Measurements from ENCODE around the gene SEC61G. TPM values are rescaled to one million over a fixed set of nuclear protein-coding genes. Genes with fewer than 3 reads are reported as not detected.

Gene SEC61G
- total RNA-seq, 1 donor from 2014 or later: 106 TPM

DNA sequence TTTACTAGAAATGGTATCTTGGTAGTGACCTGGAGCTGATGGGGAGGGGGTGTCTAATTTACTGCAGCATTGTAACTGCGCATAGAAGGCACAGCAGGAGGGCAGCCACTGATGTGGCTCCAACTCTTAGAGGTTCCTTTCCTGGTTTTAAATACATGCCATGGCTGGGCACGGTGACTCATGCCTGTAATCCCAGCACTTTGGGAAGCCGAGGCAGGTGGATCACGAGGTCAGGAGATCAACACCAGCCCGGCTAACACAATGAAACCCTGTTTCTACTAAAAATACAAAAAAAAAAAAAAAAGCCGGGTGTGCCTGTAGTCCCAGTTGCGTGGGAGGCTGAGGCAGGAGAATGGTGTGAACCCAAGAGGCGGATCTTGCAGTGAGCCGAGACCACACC is 19.2 kb upstream of the SEC61G start:
- Mint-ChIP-seq H3K36me3 (ENCODE audit: low read depth) (no peaks in the 10 kb centered on the region), H3K27ac (ENCODE audit: unreplicated experiment) (no peak overlapping the region), H3K9me3 (no peaks in the 10 kb centered on the region), H3K4me3 (no peak overlapping the region), H3K4me1 (peaks cover 17% of the 10 kb centered on the region), H3K27me3 (ENCODE audit: low read depth) (peaks cover 9% of the 10 kb centered on the region)
- DNase-seq (ENCODE audit: low read depth, low spot score): no peak
- TF ChIP-seq, protein P1, sequence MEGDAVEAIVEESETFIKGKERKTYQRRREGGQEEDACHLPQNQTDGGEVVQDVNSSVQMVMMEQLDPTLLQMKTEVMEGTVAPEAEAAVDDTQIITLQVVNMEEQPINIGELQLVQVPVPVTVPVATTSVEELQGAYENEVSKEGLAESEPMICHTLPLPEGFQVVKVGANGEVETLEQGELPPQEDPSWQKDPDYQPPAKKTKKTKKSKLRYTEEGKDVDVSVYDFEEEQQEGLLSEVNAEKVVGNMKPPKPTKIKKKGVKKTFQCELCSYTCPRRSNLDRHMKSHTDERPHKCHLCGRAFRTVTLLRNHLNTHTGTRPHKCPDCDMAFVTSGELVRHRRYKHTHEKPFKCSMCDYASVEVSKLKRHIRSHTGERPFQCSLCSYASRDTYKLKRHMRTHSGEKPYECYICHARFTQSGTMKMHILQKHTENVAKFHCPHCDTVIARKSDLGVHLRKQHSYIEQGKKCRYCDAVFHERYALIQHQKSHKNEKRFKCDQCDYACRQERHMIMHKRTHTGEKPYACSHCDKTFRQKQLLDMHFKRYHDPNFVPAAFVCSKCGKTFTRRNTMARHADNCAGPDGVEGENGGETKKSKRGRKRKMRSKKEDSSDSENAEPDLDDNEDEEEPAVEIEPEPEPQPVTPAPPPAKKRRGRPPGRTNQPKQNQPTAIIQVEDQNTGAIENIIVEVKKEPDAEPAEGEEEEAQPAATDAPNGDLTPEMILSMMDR (conservative IDR thresholded peaks at IDR 0.05): no peak

DNA sequence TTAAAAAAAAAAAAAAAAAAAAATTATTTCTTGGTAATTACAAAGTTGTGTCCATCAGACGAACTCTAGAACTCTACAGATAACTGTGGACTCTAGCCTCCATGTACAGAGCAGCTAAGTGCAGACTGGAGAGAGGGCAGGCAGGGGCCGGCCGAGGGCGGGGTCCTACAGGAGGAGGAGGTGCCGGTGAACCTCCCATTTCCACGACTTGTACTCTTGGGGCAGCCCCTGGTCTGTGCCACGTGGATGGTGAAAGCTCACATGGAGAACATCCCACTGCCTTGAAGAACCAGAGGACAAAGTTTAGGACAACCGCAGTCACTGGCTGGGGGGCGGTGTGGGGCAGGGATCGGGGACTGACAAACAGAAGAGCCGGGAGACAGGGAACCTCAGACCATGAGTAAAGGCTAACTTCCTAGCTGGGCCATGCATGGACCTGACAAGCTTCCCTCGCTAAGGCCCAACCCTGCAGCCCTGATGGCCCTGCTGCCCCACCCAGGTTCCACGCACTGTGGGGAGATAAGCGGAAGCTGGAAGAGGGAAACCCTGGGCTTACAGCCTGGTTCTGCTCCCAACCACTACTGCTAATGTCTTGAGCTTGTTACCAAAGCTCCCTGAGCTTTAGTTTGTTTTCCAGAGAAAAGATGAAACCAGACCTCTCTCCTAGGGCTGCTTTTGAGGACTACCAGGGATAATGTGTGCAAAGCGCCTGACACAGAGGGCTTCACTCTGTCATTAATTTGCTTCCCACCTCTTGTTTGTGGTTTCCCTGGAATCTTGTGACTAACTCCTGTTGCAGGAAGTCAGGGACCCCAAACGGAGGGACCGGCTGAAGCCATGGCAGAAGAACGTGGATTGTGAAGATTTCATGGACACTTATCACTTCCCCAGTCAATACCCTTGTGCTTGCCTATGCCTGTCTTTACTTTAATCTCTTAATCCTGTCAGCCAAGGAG is 16.1 kb upstream of the SEC61G start:
- Mint-ChIP-seq H3K4me3 (no peak overlapping the region), H3K27me3 (ENCODE audit: low read depth) (peaks cover 31% of the 10 kb centered on the region), H3K27ac (ENCODE audit: unreplicated experiment) (no peak overlapping the region), H3K36me3 (ENCODE audit: low read depth) (no peaks in the 10 kb centered on the region), H3K9me3 (no peaks in the 10 kb centered on the region), H3K4me1 (peaks cover 8% of the 10 kb centered on the region)
- TF ChIP-seq, protein P1 (conservative IDR thresholded peaks at IDR 0.05): no peak
- DNase-seq (ENCODE audit: low read depth, low spot score): no peak

DNA sequence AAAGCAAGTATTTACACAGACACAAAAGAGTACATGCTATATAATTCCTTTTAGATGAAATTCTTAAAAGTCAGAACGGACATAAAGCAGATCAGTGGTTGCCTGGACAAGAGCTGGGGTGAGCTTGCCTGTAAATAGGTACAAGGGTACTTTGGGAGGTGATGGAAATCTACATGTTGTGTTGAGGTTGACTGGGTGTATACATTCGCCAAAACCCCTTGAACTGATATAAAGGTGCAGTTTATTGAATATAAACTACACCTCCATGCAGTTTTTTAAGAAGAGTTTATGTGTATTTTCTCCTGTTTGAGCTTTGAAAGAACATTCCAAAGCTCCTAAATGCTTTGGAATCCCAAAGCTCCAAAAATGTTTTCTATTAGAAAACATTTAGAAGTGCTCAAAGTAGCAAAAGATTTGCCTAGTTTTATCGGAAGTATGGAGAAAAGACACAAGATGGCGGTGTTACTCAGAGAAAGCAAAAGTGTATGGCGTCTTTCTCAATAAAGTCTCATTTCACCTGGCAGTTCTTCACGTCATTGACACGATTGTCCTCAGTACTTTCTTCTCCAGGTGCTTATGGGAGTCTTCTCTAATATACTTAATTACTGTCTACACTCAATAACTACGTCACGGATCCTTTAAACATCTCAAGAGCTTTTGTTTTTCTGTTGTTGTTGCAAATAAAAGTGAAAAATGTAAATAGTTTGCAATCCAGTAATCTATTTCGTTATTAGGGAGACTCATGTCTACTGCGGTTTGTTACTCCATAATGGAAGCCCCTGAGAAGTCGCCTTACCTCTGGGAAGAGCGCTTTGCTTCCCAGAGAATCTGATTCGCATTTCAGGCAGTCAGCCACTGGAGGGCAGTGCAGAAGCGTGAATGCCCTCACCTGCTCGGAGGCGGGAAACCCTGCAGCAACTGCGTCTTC is 14.7 kb upstream of the SEC61G start:
- peak overlapping the region; percentile 56 for H3K4me3 Mint-ChIP-seq
- no peaks in the 10 kb centered on the region for H3K36me3 Mint-ChIP-seq (ENCODE audit: low read depth)
- TF ChIP-seq, protein P1 (conservative IDR thresholded peaks at IDR 0.05): peak; percentile 88
- H3K4me1 Mint-ChIP-seq: peaks cover 8% of the 10 kb centered on the region
- H3K27me3 Mint-ChIP-seq (ENCODE audit: low read depth): peaks cover 42% of the 10 kb centered on the region
- no peaks in the 10 kb centered on the region for H3K9me3 Mint-ChIP-seq
- H3K27ac Mint-ChIP-seq (ENCODE audit: unreplicated experiment): no peak overlapping the region
- DNase-seq (ENCODE audit: low read depth, low spot score): peak; percentile 81

DNA sequence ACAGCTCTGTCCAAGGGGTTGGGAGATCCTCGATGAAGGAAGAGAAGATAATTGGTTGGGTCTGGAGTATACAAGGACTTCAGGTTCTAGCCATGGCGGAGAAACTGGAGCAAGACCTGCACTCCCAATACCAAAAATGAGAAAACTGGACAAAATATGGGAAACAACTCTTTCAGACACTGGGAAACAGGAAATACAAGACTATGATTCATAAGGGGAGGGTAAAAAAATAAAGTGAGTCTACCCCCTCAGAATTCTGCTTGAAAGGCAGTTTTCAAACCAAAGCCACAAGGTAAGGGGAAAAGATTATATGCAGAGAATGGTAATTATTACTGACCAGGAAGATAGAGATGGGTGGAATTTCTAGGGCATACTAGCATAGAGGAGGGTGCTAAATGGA is 10.2 kb upstream of the SEC61G start:
- Mint-ChIP-seq H3K4me1 (peaks cover 8% of the 10 kb centered on the region), H3K27me3 (ENCODE audit: low read depth) (peaks cover 46% of the 10 kb centered on the region), H3K36me3 (ENCODE audit: low read depth) (no peaks in the 10 kb centered on the region), H3K4me3 (no peak overlapping the region), H3K9me3 (no peaks in the 10 kb centered on the region), H3K27ac (ENCODE audit: unreplicated experiment) (no peak overlapping the region)
- no peak for DNase-seq (ENCODE audit: low read depth, low spot score)
- TF ChIP-seq, protein P1 (conservative IDR thresholded peaks at IDR 0.05): no peak

DNA sequence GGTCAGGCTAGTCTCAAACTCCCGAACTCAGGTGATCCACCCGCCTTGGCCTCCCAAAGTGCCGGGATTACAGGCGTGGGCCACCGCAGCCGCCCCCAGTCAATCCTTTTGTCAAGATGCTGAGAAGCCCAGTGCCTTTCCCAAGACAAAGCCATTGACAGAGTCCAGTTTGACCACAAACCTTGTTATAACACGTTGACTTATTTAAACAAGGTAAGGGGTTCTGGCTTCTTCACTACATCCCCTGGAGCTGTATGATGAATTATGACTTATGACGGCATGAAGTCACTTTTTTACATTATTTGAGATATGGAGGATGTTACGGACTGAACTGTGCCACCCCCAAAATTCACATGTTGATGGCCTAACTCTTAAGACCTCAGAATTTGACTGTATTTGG is 5.8 kb upstream of the SEC61G start:
- H3K9me3 Mint-ChIP-seq: no peaks in the 10 kb centered on the region
- H3K4me1 Mint-ChIP-seq: peaks cover 6% of the 10 kb centered on the region
- no peak for DNase-seq (ENCODE audit: low read depth, low spot score)
- TF ChIP-seq, protein P1 (conservative IDR thresholded peaks at IDR 0.05): no peak
- H3K27me3 Mint-ChIP-seq (ENCODE audit: low read depth): peaks cover 34% of the 10 kb centered on the region
- H3K36me3 Mint-ChIP-seq (ENCODE audit: low read depth): no peaks in the 10 kb centered on the region
- no peak overlapping the region for H3K4me3 Mint-ChIP-seq
- H3K27ac Mint-ChIP-seq (ENCODE audit: unreplicated experiment): no peak overlapping the region
